Measurements from ENCODE around the gene ATG4A. TPM values are rescaled to one million over a fixed set of nuclear protein-coding genes. Genes with fewer than 3 reads are reported as not detected.

Gene ATG4A
- total and polyA plus RNA-seq, 8 donors = 12.0 to 18.4 (median 13.9) TPM

DNA sequence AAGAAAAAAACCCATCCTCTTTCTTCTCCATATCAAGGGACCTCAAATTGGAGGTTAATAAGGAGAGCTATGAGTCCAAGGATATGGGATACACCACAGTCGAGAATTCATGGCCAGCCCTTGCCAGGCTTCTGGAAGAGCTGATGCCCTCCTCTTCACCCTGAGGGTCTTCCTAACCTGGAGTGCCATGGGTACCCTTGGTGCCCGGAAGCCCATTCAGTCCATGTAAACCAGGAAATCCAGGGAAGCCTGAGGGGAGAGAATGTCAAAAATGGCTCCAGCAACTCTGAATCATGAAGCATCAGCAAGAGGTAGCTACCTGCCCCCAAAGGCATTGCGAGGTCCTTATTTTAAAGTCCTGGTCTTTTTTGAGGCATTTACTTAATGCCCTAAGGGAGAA lies 78.2 kb downstream of the ATG4A start:
- H3K36me3 ChIP-seq = no peaks in the 10 kb centered on the region
- TF ChIP-seq, protein P1, sequence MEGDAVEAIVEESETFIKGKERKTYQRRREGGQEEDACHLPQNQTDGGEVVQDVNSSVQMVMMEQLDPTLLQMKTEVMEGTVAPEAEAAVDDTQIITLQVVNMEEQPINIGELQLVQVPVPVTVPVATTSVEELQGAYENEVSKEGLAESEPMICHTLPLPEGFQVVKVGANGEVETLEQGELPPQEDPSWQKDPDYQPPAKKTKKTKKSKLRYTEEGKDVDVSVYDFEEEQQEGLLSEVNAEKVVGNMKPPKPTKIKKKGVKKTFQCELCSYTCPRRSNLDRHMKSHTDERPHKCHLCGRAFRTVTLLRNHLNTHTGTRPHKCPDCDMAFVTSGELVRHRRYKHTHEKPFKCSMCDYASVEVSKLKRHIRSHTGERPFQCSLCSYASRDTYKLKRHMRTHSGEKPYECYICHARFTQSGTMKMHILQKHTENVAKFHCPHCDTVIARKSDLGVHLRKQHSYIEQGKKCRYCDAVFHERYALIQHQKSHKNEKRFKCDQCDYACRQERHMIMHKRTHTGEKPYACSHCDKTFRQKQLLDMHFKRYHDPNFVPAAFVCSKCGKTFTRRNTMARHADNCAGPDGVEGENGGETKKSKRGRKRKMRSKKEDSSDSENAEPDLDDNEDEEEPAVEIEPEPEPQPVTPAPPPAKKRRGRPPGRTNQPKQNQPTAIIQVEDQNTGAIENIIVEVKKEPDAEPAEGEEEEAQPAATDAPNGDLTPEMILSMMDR (IDR thresholded peaks at IDR 0.05) = no peak
- intact Hi-C loops (cut with DNase I) = no loop called here
- no peak overlapping the region for H3K27ac ChIP-seq
- H3K4me1 ChIP-seq = no peaks in the 10 kb centered on the region
- ATAC-seq = no peak
- no peaks in the 10 kb centered on the region for H3K27me3 ChIP-seq
- no peak overlapping the region for H3K4me3 ChIP-seq
- DNase-seq = no peak
- H3K9me3 ChIP-seq = no peaks in the 10 kb centered on the region

DNA sequence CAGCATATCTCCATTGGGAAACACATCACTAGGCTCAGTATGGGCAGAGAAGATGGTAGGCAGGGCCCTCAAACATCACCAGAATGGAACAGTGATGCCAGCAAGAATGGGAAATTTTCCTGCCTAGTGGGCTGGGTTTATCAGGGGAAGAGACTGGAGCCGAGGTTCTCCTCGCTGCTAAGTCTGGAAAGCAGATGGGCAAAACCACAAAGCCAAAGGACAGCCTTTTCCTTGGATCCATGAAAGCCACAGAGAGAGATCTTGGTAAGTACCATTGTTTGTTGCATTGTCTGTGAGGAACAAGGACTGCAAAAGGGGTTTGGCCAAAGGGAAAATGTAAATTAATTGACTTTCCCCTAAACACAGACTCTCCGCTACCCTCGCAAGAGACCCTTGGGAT lies 80.1 kb downstream of the ATG4A start:
- no peak overlapping the region for H3K4me3 ChIP-seq
- DNase-seq = no peak
- H3K27ac ChIP-seq = no peak overlapping the region
- no peaks in the 10 kb centered on the region for H3K9me3 ChIP-seq
- H3K4me1 ChIP-seq = no peaks in the 10 kb centered on the region
- TF ChIP-seq, protein P1 (IDR thresholded peaks at IDR 0.05) = no peak
- no peaks in the 10 kb centered on the region for H3K27me3 ChIP-seq
- intact Hi-C loops (cut with DNase I) = no loop called here
- H3K36me3 ChIP-seq = no peaks in the 10 kb centered on the region
- no peak for ATAC-seq

DNA sequence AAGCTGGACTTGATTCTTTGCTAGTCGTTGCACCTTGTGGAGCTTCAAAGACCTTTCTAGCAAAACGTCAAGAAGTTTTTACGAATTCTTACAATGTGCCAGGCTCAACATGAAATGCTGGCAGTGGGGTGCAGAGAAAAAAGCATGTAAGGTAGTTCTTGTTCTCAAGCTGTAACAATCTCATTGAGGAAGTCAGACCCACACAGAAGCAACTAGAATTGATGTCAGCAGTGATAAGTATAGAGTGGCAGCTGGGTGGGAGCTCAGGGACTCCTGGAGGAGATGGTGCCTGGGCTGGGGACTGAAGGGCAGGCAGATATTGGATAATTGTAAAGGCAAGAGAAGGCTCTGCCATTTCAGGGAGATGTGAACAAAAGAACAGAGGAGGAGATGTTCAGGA lies 82.3 kb downstream of the ATG4A start:
- no peak overlapping the region for H3K27ac ChIP-seq
- ATAC-seq = no peak
- no peaks in the 10 kb centered on the region for H3K36me3 ChIP-seq
- no peaks in the 10 kb centered on the region for H3K27me3 ChIP-seq
- DNase-seq = no peak
- H3K4me3 ChIP-seq = no peak overlapping the region
- H3K4me1 ChIP-seq = no peaks in the 10 kb centered on the region
- TF ChIP-seq, protein P1 (IDR thresholded peaks at IDR 0.05) = no peak
- intact Hi-C loops (cut with DNase I) = no loop called here
- H3K9me3 ChIP-seq = no peaks in the 10 kb centered on the region

DNA sequence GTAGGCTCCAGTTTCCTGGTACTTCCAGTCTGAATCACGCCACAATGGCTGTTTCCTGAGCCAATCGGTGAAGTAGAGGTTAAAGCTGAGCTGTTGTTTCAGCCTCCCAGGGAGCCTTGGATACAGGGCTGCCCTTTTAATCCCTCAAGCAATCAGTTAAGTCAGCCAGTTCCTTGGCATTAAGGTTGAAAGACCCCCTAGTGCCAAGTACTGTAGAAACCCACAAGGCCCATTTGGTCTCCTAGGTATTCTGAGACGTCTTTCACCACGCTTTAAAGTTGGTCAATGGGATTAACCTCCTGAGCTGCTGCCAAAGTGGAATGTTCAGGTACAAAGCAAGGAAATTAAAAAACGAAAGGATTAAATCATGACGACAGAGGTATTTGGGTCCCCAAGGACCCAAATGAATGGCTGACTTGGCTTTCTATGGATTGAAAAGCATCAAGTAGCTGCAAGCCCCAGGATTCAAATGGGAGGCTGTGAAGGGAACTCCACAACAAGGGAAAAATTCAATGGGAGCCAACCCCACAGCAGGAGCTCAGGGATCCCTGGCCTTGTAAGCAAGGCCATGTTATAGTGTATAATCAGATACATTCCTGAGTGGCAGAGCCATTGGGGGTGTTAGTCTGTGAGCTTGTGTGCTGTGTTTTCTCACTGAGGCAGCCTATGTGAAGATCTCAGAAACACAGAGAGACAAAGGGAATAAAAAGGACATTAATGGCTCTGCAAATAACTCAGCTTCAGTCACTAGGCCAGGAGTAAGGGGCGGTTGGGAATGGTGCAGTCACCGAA lies 86.0 kb downstream of the ATG4A start:
- no peaks in the 10 kb centered on the region for H3K9me3 ChIP-seq
- ATAC-seq (no peak), DNase-seq (no peak)
- H3K27me3 ChIP-seq = no peaks in the 10 kb centered on the region
- H3K4me3 ChIP-seq = no peak overlapping the region
- intact Hi-C loops (cut with DNase I) = no loop called here
- H3K27ac ChIP-seq = no peak overlapping the region
- H3K4me1 ChIP-seq = no peaks in the 10 kb centered on the region
- TF ChIP-seq, protein P1 (IDR thresholded peaks at IDR 0.05) = no peak
- no peaks in the 10 kb centered on the region for H3K36me3 ChIP-seq

DNA sequence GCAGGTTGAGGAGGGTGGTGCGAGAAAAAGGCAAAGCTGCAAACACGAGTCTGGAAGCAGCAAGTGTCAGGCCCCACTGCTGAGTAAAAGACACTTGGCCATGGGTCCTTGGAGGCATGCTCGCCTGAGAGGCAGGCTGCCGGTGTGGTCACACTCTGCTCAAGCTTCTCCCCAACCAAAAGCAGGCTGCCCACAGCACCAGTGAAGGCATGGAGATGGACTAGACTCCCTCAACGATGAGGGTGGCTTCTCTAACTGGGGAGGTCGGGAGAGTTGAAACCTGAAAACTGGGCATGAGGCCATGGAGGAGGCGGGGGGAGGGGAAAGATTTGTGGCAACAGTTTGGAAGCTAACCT lies 86.5 kb downstream of the ATG4A start:
- intact Hi-C loops (cut with DNase I) = no loop called here
- Histone ChIP-seq H3K4me1 (no peaks in the 10 kb centered on the region), H3K4me3 (no peak overlapping the region), H3K36me3 (no peaks in the 10 kb centered on the region), H3K27ac (no peak overlapping the region), H3K9me3 (no peaks in the 10 kb centered on the region), H3K27me3 (no peaks in the 10 kb centered on the region)
- no peak for DNase-seq
- no peak for ATAC-seq
- TF ChIP-seq, protein P1 (IDR thresholded peaks at IDR 0.05) = no peak
